HEK293 (cell line): ENCODE data around the gene ZC3H12C.

ENCODE experiments used
- CTCF ChIA-PET: fragments of 350-600 bp; formaldehyde crosslinking; extraction: SDS; loops from one replicate; lab custom pipeline; 2021; ENCODE audit warnings: antibody characterized with exemption; lab: Yijun Ruan, JAX
- POLR2A ChIA-PET: fragments of 300-600 bp; formaldehyde crosslinking; extraction: SDS; loops from one replicate; lab custom pipeline; 2020; ENCODE audit warnings: antibody characterized with exemption, inconsistent platforms; lab: Yijun Ruan, JAX
- H3K27ac ChIP-seq: fragments of 200-500 bp; sonication (Bioruptor generic); 2 replicates; pipeline ENCODE4 v1.5.1; 2014; ENCODE audit warnings: low read depth, low read length, control low read depth, inconsistent platforms; ENCODE audit errors: extremely low read depth
- H3K36me3 ChIP-seq, 2 experiments: fragments of 200-500 bp in 1 of 2; sonication (Bioruptor generic) in 1 of 2; 1 replicate in 1 of 2; 2 replicates in 1 of 2; pipeline ENCODE4 v1.5.1; 2014 to 2017; ENCODE audit warnings: inconsistent platforms in 2 of 2, low read length in 2 of 2; ENCODE audit not compliant: control insufficient read depth in 2 of 2, insufficient read depth in 1 of 2
- H3K4me1 ChIP-seq: fragments of 200-500 bp; sonication (Bioruptor generic); 2 replicates; pipeline ENCODE4 v1.5.1; 2014; ENCODE audit warnings: mild to moderate bottlenecking, low read length, inconsistent platforms; ENCODE audit not compliant: control insufficient read depth, insufficient read depth
- H3K4me3 ChIP-seq: 2 replicates; pipeline ENCODE4 v1.5.1; 2011; ENCODE audit warnings: low read depth, mild to moderate bottlenecking, control low read depth, low read length, moderate library complexity
- H3K9me3 ChIP-seq: fragments of 200-500 bp; sonication (Bioruptor generic); 2 replicates; pipeline ENCODE4 v1.5.1; 2014; ENCODE audit warnings: low read depth, low read length, inconsistent platforms; ENCODE audit not compliant: control insufficient read depth, insufficient read depth
- HOXD13 ChIP-seq: sonication (generic); formaldehyde crosslinking; IDR thresholded peaks from 2 replicates; pipeline ENCODE4 v1.8.0; 2022; ENCODE audit warnings: missing genetic modification reagents, borderline replicate concordance
- KLF9 ChIP-seq: fragments of 450-650 bp; formaldehyde crosslinking; IDR thresholded peaks from 2 replicates; pipeline ENCODE4 v1.5.1; 2016; ENCODE audit warnings: missing biosample characterization, missing genetic modification characterization, low read depth
- SCRT2 ChIP-seq: fragments of 450-650 bp; formaldehyde crosslinking; IDR thresholded peaks from 2 replicates; pipeline ENCODE4 v1.5.1; 2016; ENCODE audit warnings: missing biosample characterization, missing genetic modification characterization
- SP3 ChIP-seq: fragments of 450-650 bp; formaldehyde crosslinking; IDR thresholded peaks from 2 replicates; pipeline ENCODE4 v1.5.1; 2016; ENCODE audit warnings: missing biosample characterization, missing genetic modification characterization
- ZBTB48 ChIP-seq: fragments of 450-650 bp; formaldehyde crosslinking; IDR thresholded peaks from 2 replicates; pipeline ENCODE4 v1.5.1; 2016; ENCODE audit warnings: missing biosample characterization, missing genetic modification characterization
- ZFP37 ChIP-seq: fragments of 450-650 bp; formaldehyde crosslinking; IDR thresholded peaks from 2 replicates; pipeline ENCODE4 v1.5.1; 2016; ENCODE audit warnings: missing biosample characterization, missing genetic modification characterization
- ZNF146 ChIP-seq: fragments of 450-650 bp; formaldehyde crosslinking; IDR thresholded peaks from 2 replicates; pipeline ENCODE4 v1.5.1; 2016; ENCODE audit warnings: missing biosample characterization, missing genetic modification characterization
- ZNF24 ChIP-seq: fragments of 450-650 bp; formaldehyde crosslinking; IDR thresholded peaks from 2 replicates; pipeline ENCODE4 v1.5.1; 2016; ENCODE audit warnings: missing biosample characterization, missing genetic modification characterization
- ZNF266 ChIP-seq: fragments of 450-650 bp; formaldehyde crosslinking; IDR thresholded peaks from 2 replicates; pipeline ENCODE4 v1.5.1; 2016; ENCODE audit warnings: missing biosample characterization, missing genetic modification characterization, low read depth
- ZNF311 ChIP-seq: fragments of 450-650 bp; formaldehyde crosslinking; IDR thresholded peaks from 2 replicates; pipeline ENCODE4 v1.5.1; 2017; ENCODE audit warnings: missing biosample characterization, missing genetic modification characterization, borderline replicate concordance
- ZNF341 ChIP-seq: fragments of 450-650 bp; formaldehyde crosslinking; IDR thresholded peaks from 2 replicates; pipeline ENCODE4; 2016; ENCODE audit warnings: low read depth, missing biosample characterization, missing genetic modification characterization
- ZNF37A ChIP-seq: fragments of 450-650 bp; IDR thresholded peaks from 2 replicates; pipeline ENCODE4 v1.5.1; 2018; ENCODE audit warnings: missing biosample characterization, missing genetic modification characterization
- ZNF391 ChIP-seq: fragments of 450-650 bp; formaldehyde crosslinking; IDR thresholded peaks from 2 replicates; pipeline ENCODE4 v1.5.1; 2016; ENCODE audit warnings: low read depth, missing biosample characterization, missing genetic modification characterization, borderline replicate concordance
- ZNF426 ChIP-seq: fragments of 450-650 bp; formaldehyde crosslinking; IDR thresholded peaks from 2 replicates; pipeline ENCODE4 v1.5.1; 2017; ENCODE audit warnings: missing biosample characterization, missing genetic modification characterization, mild to moderate bottlenecking, inconsistent platforms, moderate library complexity
- ZNF571 ChIP-seq: fragments of 450-650 bp; formaldehyde crosslinking; IDR thresholded peaks from 2 replicates; pipeline ENCODE4 v1.5.0; 2017; ENCODE audit warnings: missing biosample characterization, missing genetic modification characterization
- ZNF777 ChIP-seq: fragments of 450-650 bp; formaldehyde crosslinking; IDR thresholded peaks from 2 replicates; pipeline ENCODE4 v1.5.1; 2017; ENCODE audit warnings: missing biosample characterization, missing genetic modification characterization, borderline replicate concordance
- ZNF785 ChIP-seq: fragments of 450-650 bp; formaldehyde crosslinking; IDR thresholded peaks from 2 replicates; pipeline ENCODE4 v1.5.1; 2016; ENCODE audit warnings: missing biosample characterization, missing genetic modification characterization
- TF ChIP-seq, protein P1 (sequence below): fragments of 450-650 bp; formaldehyde crosslinking; IDR thresholded peaks from 2 replicates; pipeline ENCODE4 v1.5.1; 2016; ENCODE audit warnings: missing biosample characterization, missing genetic modification characterization
- TF ChIP-seq, protein P2 (sequence below): fragments of 450-650 bp; formaldehyde crosslinking; IDR thresholded peaks from 2 replicates; pipeline ENCODE4 v1.5.1; 2017; ENCODE audit warnings: missing biosample characterization, missing genetic modification characterization
- TF ChIP-seq, protein P3 (sequence below): fragments of 450-650 bp; formaldehyde crosslinking; IDR thresholded peaks from 2 replicates; pipeline ENCODE4 v1.5.1; 2016; ENCODE audit warnings: missing biosample characterization, missing genetic modification characterization

ZC3H12C gene

DNA sequence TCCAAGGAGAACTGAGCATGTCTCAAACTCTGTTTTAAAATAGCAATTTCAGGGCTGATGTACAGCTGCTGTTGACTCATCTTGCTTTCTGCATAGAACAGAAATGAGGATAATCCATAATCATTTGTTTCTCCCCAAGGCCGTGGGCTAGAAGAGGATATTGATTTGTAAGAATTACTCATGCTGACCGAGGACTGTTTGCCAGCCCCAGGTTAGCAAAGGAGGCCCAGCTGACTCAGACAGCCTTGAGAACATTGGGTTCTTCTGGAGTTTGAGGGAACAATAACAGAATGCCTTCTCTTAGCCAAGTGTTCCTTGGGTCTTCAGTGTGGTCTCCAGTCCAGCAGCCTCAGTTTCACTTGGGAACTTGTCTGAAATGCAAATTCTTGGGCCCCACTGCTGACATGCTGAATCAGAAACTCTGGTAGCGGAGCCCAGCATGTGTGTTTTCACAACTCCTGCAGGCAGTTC is 92.0 kb downstream of the ZC3H12C start (continued):
- TF ChIP-seq, protein P1, sequence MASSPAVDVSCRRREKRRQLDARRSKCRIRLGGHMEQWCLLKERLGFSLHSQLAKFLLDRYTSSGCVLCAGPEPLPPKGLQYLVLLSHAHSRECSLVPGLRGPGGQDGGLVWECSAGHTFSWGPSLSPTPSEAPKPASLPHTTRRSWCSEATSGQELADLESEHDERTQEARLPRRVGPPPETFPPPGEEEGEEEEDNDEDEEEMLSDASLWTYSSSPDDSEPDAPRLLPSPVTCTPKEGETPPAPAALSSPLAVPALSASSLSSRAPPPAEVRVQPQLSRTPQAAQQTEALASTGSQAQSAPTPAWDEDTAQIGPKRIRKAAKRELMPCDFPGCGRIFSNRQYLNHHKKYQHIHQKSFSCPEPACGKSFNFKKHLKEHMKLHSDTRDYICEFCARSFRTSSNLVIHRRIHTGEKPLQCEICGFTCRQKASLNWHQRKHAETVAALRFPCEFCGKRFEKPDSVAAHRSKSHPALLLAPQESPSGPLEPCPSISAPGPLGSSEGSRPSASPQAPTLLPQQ, result no peak
- TF ChIP-seq KLF9 (tag by site-specific recombination) (no peak), ZBTB48 (tag by site-specific recombination) (no peak), ZNF571 (tag by site-specific recombination) (no peak), ZNF777 (tag by site-specific recombination) (no peak), ZNF266 (tag by site-specific recombination) (no peak), ZNF311 (no peak)

DNA sequence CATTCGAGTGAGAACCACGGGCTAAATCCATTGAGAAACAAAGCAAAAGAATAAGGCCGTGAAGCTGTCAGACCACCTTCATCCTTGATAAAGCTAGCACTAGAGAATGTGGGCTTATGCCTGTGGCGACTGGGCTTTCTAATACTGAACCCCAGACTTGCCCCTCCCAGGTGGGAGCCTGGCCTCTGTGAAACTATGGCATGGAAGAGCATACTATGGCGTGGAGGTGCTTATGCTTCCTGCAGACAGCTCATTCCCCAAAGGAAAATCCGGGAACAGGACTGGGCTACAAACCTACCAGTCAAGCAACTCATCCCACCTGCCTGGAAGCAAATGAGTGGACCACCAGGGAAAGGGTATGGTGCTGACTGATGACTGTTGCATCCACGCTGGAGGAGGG is 92.4 kb downstream of the ZC3H12C start:
- ChIA-PET POLR2A (no interaction called here), CTCF (interaction anchor here (0.6 to 1.5 kb wide), 4 partner anchors 9 to 20 kb away, joined by 3 to 4 read pairs (median 3); no protein-coding TSS in a partner anchor)

DNA sequence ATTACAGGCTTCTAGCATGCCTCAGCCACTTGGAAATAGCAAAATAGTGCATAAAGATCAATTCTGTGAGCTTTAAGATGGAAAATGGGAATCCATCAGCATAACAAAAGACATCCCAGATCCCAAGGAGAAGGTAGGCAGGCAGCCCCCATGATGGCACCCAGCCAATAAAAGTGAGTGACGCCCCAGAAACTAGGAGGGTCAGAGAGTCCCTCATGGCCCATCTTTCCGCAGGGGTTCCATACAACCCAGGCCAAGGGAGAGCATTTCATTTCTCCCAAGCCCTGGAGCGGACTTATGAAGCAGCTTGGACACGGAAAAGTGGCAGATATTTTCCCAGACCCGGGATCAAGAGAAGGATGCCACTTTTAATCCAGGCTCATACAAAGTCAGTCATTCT is 93.3 kb downstream of the ZC3H12C start:
- TF ChIP-seq ZNF146 (tag by site-specific recombination) (no peak), HOXD13 (CRISPR knock-in tag) (no peak), ZNF341 (tag by site-specific recombination) (no peak), SP3 (no peak), ZNF426 (no peak), ZNF24 (tag by site-specific recombination) (no peak), ZFP37 (tag by site-specific recombination) (no peak), ZNF37A (tag by site-specific recombination) (no peak), ZNF571 (tag by site-specific recombination) (no peak)
- TF ChIP-seq, protein P2, sequence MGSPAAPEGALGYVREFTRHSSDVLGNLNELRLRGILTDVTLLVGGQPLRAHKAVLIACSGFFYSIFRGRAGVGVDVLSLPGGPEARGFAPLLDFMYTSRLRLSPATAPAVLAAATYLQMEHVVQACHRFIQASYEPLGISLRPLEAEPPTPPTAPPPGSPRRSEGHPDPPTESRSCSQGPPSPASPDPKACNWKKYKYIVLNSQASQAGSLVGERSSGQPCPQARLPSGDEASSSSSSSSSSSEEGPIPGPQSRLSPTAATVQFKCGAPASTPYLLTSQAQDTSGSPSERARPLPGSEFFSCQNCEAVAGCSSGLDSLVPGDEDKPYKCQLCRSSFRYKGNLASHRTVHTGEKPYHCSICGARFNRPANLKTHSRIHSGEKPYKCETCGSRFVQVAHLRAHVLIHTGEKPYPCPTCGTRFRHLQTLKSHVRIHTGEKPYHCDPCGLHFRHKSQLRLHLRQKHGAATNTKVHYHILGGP, result no peak
- TF ChIP-seq, all 188 proteins: peak for 0
- Histone ChIP-seq H3K4me3 (no peak overlapping the region), H3K36me3 (no peaks in the 10 kb centered on the region), H3K9me3 (no peaks in the 10 kb centered on the region), H3K27ac (no peak overlapping the region), H3K4me1 (no peaks in the 10 kb centered on the region)
- ChIA-PET POLR2A (no interaction called here), CTCF (interaction anchor here (1.0 kb wide), 1 partner anchor 12 kb away, joined by 6 read pairs; no protein-coding TSS in a partner anchor)

More for the DNA sequence above, 92.4 kb downstream of the ZC3H12C start:
- no peak overlapping the region for H3K4me3 ChIP-seq
- TF ChIP-seq ZNF391 (tag by site-specific recombination), result no peak
- no peak for TF ChIP-seq ZNF785 (tag by site-specific recombination)
- no peak for TF ChIP-seq SCRT2 (tag by site-specific recombination)
- TF ChIP-seq, protein P3, sequence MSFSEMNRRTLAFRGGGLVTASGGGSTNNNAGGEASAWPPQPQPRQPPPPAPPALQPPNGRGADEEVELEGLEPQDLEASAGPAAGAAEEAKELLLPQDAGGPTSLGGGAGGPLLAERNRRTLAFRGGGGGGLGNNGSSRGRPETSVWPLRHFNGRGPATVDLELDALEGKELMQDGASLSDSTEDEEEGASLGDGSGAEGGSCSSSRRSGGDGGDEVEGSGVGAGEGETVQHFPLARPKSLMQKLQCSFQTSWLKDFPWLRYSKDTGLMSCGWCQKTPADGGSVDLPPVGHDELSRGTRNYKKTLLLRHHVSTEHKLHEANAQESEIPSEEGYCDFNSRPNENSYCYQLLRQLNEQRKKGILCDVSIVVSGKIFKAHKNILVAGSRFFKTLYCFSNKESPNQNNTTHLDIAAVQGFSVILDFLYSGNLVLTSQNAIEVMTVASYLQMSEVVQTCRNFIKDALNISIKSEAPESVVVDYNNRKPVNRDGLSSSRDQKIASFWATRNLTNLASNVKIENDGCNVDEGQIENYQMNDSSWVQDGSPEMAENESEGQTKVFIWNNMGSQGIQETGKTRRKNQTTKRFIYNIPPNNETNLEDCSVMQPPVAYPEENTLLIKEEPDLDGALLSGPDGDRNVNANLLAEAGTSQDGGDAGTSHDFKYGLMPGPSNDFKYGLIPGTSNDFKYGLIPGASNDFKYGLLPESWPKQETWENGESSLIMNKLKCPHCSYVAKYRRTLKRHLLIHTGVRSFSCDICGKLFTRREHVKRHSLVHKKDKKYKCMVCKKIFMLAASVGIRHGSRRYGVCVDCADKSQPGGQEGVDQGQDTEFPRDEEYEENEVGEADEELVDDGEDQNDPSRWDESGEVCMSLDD, result no peak
- H3K36me3 ChIP-seq, result no peaks in the 10 kb centered on the region
- H3K27ac ChIP-seq, result no peak overlapping the region
- no peaks in the 10 kb centered on the region for H3K9me3 ChIP-seq
- H3K4me1 ChIP-seq, result no peaks in the 10 kb centered on the region
